IMR-90 (cell line): ENCODE results near the gene AKAP13. TPM values are rescaled to one million over a fixed set of nuclear protein-coding genes. Genes with fewer than 3 reads are reported as not detected.

Experiments
- ATAC-seq: fragments of 200-7000 bp; cut with Tn5 transposase; 2 replicates; pipeline ENCODE4 v1.9.1; 2020; ENCODE audit warnings: low read depth, mild to moderate bottlenecking, moderate library complexity
- BruUV-seq: library from RNA; stranded (reverse); fragments of 400-500 nt; replicated peaks from 2 replicates; lab custom pipeline; 2021; lab: Mats Ljungman, UMichigan
- CTCF ChIA-PET: fragments of 300-600 bp; formaldehyde crosslinking; extraction: SDS; loops from one replicate; lab custom pipeline; 2021; ENCODE audit warnings: antibody characterized with exemption; lab: Yijun Ruan, JAX
- POLR2A ChIA-PET: fragments of 300-600 bp; sonication (Branson Sonifier 250); formaldehyde crosslinking; loops from one replicate; lab custom pipeline; 2022; ENCODE audit warnings: antibody characterized with exemption; ENCODE audit not compliant: unreplicated experiment; lab: Charles Lee
- DNase-seq: peaks from one replicate; pipeline ENCODE4 v3.0.0; 2013
- H2AFZ ChIP-seq: replicated peaks from 2 replicates; pipeline ENCODE3; 2013; ENCODE audit warnings: low read length, mild to moderate bottlenecking; ENCODE audit not compliant: poor library complexity
- H2AK5ac ChIP-seq: 2 replicates; pipeline ENCODE4 v1.6.1; 2013; ENCODE audit warnings: low read depth, low read length, inconsistent platforms
- H2AK9ac ChIP-seq: replicated peaks from 2 replicates; pipeline ENCODE3; 2013; ENCODE audit warnings: mild to moderate bottlenecking, low read depth, low read length, moderate library complexity; ENCODE audit not compliant: poor library complexity
- H2BK120ac ChIP-seq: 2 replicates; pipeline ENCODE4 v1.6.1; 2013; ENCODE audit warnings: low read depth, low read length, inconsistent platforms
- H2BK15ac ChIP-seq: 3 replicates; pipeline ENCODE4 v1.6.1; 2013; ENCODE audit warnings: low read depth, low read length, inconsistent platforms
- H2BK20ac ChIP-seq: 2 replicates; pipeline ENCODE4 v1.6.1; 2013; ENCODE audit warnings: low read depth, mild to moderate bottlenecking, inconsistent platforms, low read length, moderate library complexity
- H2BK5ac ChIP-seq: 2 replicates; pipeline ENCODE4 v1.6.1; 2013; ENCODE audit warnings: mild to moderate bottlenecking, low read depth, low read length, inconsistent platforms; ENCODE audit not compliant: poor library complexity, severe bottlenecking
- H3K14ac ChIP-seq: replicated peaks from 2 replicates; pipeline ENCODE4 v1.6.1; 2013; ENCODE audit warnings: low read depth, low read length, inconsistent platforms
- H3K18ac ChIP-seq: 2 replicates; pipeline ENCODE4 v1.6.1; 2013; ENCODE audit warnings: low read depth, low read length, control low read depth
- H3K23ac ChIP-seq: 2 replicates; pipeline ENCODE4 v1.6.1; 2013; ENCODE audit warnings: low read depth, low read length, inconsistent platforms
- H3K27ac ChIP-seq: 2 replicates; pipeline ENCODE4 v1.5.1; 2013; ENCODE audit warnings: mild to moderate bottlenecking, control low read depth, low read length; ENCODE audit not compliant: insufficient read depth
- H3K27me3 ChIP-seq: 2 replicates; pipeline ENCODE4 v1.6.1; 2013; ENCODE audit warnings: low read length; ENCODE audit not compliant: control insufficient read depth, insufficient read depth
- H3K36me3 ChIP-seq: 2 replicates; pipeline ENCODE4 v1.6.1; 2013; ENCODE audit warnings: low read length, mixed read lengths; ENCODE audit not compliant: control insufficient read depth, insufficient read depth
- H3K4ac ChIP-seq: 2 replicates; pipeline ENCODE4 v1.6.1; 2013; ENCODE audit warnings: low read depth, low read length, inconsistent platforms
- H3K4me1 ChIP-seq: 2 replicates; pipeline ENCODE4 v1.6.1; 2013; ENCODE audit warnings: low read length, mixed read lengths; ENCODE audit not compliant: control insufficient read depth, insufficient read depth
- H3K4me2 ChIP-seq: 2 replicates; pipeline ENCODE4 v1.6.1; 2013; ENCODE audit warnings: low read depth, mild to moderate bottlenecking, control low read depth, low read length, moderate library complexity
- H3K4me3 ChIP-seq: 2 replicates; pipeline ENCODE4 v1.5.1; 2013; ENCODE audit warnings: low read depth, mild to moderate bottlenecking, control low read depth, low read length, moderate library complexity; ENCODE audit not compliant: insufficient read depth
- H3K56ac ChIP-seq: 2 replicates; pipeline ENCODE4 v1.6.1; 2013; ENCODE audit warnings: low read length, inconsistent platforms; ENCODE audit not compliant: insufficient read depth; ENCODE audit errors: extremely low read depth
- H3K79me1 ChIP-seq, 2 experiments: 2 replicates each; pipeline ENCODE4 v1.6.1; 2013; ENCODE audit warnings: low read length in 2 of 2, inconsistent platforms in 1 of 2, low read depth in 1 of 2
- H3K9ac ChIP-seq: 2 replicates; pipeline ENCODE4 v1.6.1; 2013; ENCODE audit warnings: low read depth, low read length, control low read depth
- H3K9me1 ChIP-seq: 2 replicates; pipeline ENCODE4 v1.6.1; 2013; ENCODE audit warnings: low read length, inconsistent platforms; ENCODE audit not compliant: insufficient read depth
- H3K9me3 ChIP-seq: 2 replicates; pipeline ENCODE4 v1.6.1; 2013; ENCODE audit warnings: low read length; ENCODE audit not compliant: control insufficient read depth, insufficient read depth
- H4K20me1 ChIP-seq: 2 replicates; pipeline ENCODE4 v1.6.1; 2013; ENCODE audit warnings: low read length, inconsistent platforms; ENCODE audit not compliant: insufficient read depth
- H4K5ac ChIP-seq: 2 replicates; pipeline ENCODE4 v1.6.1; 2013; ENCODE audit warnings: mild to moderate bottlenecking, low read depth, low read length, control low read depth
- H4K8ac ChIP-seq, 2 experiments: 2 replicates each; pipeline ENCODE4 v1.6.1; 2013; ENCODE audit warnings: low read depth in 2 of 2, low read length in 2 of 2, control low read depth in 1 of 2, inconsistent platforms in 1 of 2
- H4K91ac ChIP-seq: 2 replicates; pipeline ENCODE4 v1.6.1; 2013; ENCODE audit warnings: low read depth, low read length, inconsistent platforms; ENCODE audit not compliant: insufficient read depth
- MAFK ChIP-seq: IDR thresholded peaks from 2 replicates; pipeline ENCODE4 v1.6.1; 2012; ENCODE audit warnings: low read depth, low read length, improper control_type of control experiment
- POLR2A ChIP-seq: IDR thresholded peaks from 2 replicates; pipeline ENCODE4 v1.6.1; 2012; ENCODE audit warnings: mild to moderate bottlenecking, low read depth, low read length
- WGBS, 2 experiments: methylation state at CpG; one replicate each; pipeline versions ENCODE4 v1.1.5 to v1.1.7; 2013; ENCODE audit warnings: missing lambda C conversion rate in 2 of 2; ENCODE audit not compliant: insufficient read length in 1 of 2; ENCODE audit errors: extremely low coverage in 2 of 2; 5-methylcytosine and 5-hydroxymethylcytosine counted together
- dilution Hi-C: fragments of 300-500 bp; cut with HindIII; formaldehyde crosslinking; loops from one replicate; pipeline ENCODE4 v1.14.3; 2018; ENCODE audit warnings: low sequenced_read_pairs; ENCODE audit not compliant: unreplicated experiment
- in situ Hi-C: fragments of 300-500 bp; cut with MboI; formaldehyde crosslinking; loops from 3 replicates; pipeline ENCODE4 v1.14.3; 2019; ENCODE audit warnings: low sequenced_read_pairs, inconsistent platforms, mixed read lengths
- intact Hi-C: fragments of 100-400 bp; cut with micrococcal nuclease; formaldehyde crosslinking; loops from 2 replicates; pipeline ENCODE4 v1.10.0; 2022
- polyA plus RNA-seq, 3 experiments: library from polyadenylated mRNA; depleted of rRNA; stranded (reverse); fragments of >200 nt; gene quantifications; 2 replicates each; pipeline ENCODE4 v1.2.3, GENCODE V29; 2012; ENCODE audit warnings: low replicate concordance in 1 of 3
- total RNA-seq: library from RNA; depleted of rRNA; stranded (reverse); fragments of >200 nt; gene quantifications from 2 replicates; pipeline ENCODE4 v1.2.3, GENCODE V29; 2012

The AKAP13 gene
- total and polyA plus RNA-seq, 2 of the 4 experiments (the other 2 are of a cell fraction): 10.4 to 46.4 TPM

DNA sequence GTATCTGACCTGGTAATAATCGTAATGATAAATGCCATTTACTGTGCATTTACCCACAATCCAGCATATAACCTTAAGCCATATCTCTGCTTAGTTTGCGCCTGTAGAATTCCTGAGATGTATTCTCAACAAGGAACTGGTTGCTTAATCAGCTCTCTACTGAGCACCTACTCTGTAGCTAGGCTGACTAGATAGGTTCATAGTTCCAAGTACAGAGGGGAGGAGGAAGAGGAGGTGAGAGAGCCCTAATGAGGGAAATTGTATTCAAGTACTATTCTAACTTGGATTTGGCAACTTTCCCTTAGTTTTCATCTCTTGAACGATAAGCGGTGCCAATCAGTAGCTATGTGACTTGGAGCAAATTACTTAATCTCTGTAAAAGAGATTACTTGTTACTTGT is 5.6 kb upstream of the AKAP13 start:
- Histone ChIP-seq H3K9me3 (no peaks in the 10 kb centered on the region), H3K18ac (no peak overlapping the region), H3K14ac (no peak overlapping the region), H2BK5ac (no peak overlapping the region), H3K4ac (no peak overlapping the region), H4K91ac (no peak overlapping the region), H3K27me3 (no peaks in the 10 kb centered on the region; the same call in 1 of the 2 replicates), H2AK5ac (no peak overlapping the region), H3K56ac (no peak overlapping the region), H2BK120ac (no peak overlapping the region), H2AK9ac (no peak overlapping the region), H4K8ac (no peak overlapping the region), H2BK15ac (no peak overlapping the region), H2AFZ (no peak overlapping the region), H3K27ac (no peak overlapping the region), H3K4me1 (no peaks in the 10 kb centered on the region), H3K23ac (no peak overlapping the region), H2BK20ac (no peak overlapping the region), H4K20me1 (no peaks in the 10 kb centered on the region), H3K4me3 (no peak overlapping the region), H3K9me1 (no peaks in the 10 kb centered on the region), H3K9ac (no peak overlapping the region), H3K36me3 (no peaks in the 10 kb centered on the region), H3K79me1 (no peaks in the 10 kb centered on the region; a peak in 1 of 4 replicates), H4K5ac (no peak overlapping the region), H3K4me2 (no peak overlapping the region)
- ATAC-seq (no peak), DNase-seq (no peak)
- dilution Hi-C loops: no loop called here
- ChIA-PET POLR2A (no interaction called here), CTCF (no interaction called here)
- BruUV-seq: no TSS peak
- in situ Hi-C loops: no loop called here
- WGBS, 2 experiments: no CpG with 5 or more reads among the region's 4 CpGs
- intact Hi-C loops: no loop called here
- TF ChIP-seq MAFK (no peak), POLR2A (no peak)
